IMR-90 (cell line): ENCODE measurements around the gene SGK1. TPM values are rescaled to one million over a fixed set of nuclear protein-coding genes. Genes with fewer than 3 reads are reported as not detected.

Experiments used
- ATAC-seq: fragments of 200-7000 bp; cut with Tn5 transposase; 2 replicates; pipeline ENCODE4 v1.9.1; 2020; ENCODE audit warnings: low read depth, mild to moderate bottlenecking, moderate library complexity
- BruUV-seq: library from RNA; stranded (reverse); fragments of 400-500 nt; replicated peaks from 2 replicates; lab custom pipeline; 2021; lab: Mats Ljungman, UMichigan
- CTCF ChIA-PET: fragments of 300-600 bp; formaldehyde crosslinking; extraction: SDS; loops from one replicate; lab custom pipeline; 2021; ENCODE audit warnings: antibody characterized with exemption; lab: Yijun Ruan, JAX
- POLR2A ChIA-PET: fragments of 300-600 bp; sonication (Branson Sonifier 250); formaldehyde crosslinking; loops from one replicate; lab custom pipeline; 2022; ENCODE audit warnings: antibody characterized with exemption; ENCODE audit not compliant: unreplicated experiment; lab: Charles Lee
- DNase-seq: peaks from one replicate; pipeline ENCODE4 v3.0.0; 2013
- H2AFZ ChIP-seq: replicated peaks from 2 replicates; pipeline ENCODE3; 2013; ENCODE audit warnings: low read length, mild to moderate bottlenecking; ENCODE audit not compliant: poor library complexity
- H2AK5ac ChIP-seq: 2 replicates; pipeline ENCODE4 v1.6.1; 2013; ENCODE audit warnings: low read depth, low read length, inconsistent platforms
- H2AK9ac ChIP-seq: replicated peaks from 2 replicates; pipeline ENCODE3; 2013; ENCODE audit warnings: mild to moderate bottlenecking, low read depth, low read length, moderate library complexity; ENCODE audit not compliant: poor library complexity
- H2BK120ac ChIP-seq: 2 replicates; pipeline ENCODE4 v1.6.1; 2013; ENCODE audit warnings: low read depth, low read length, inconsistent platforms
- H2BK15ac ChIP-seq: 3 replicates; pipeline ENCODE4 v1.6.1; 2013; ENCODE audit warnings: low read depth, low read length, inconsistent platforms
- H2BK20ac ChIP-seq: 2 replicates; pipeline ENCODE4 v1.6.1; 2013; ENCODE audit warnings: low read depth, mild to moderate bottlenecking, inconsistent platforms, low read length, moderate library complexity
- H2BK5ac ChIP-seq: 2 replicates; pipeline ENCODE4 v1.6.1; 2013; ENCODE audit warnings: mild to moderate bottlenecking, low read depth, low read length, inconsistent platforms; ENCODE audit not compliant: poor library complexity, severe bottlenecking
- H3K14ac ChIP-seq: replicated peaks from 2 replicates; pipeline ENCODE4 v1.6.1; 2013; ENCODE audit warnings: low read depth, low read length, inconsistent platforms
- H3K18ac ChIP-seq: 2 replicates; pipeline ENCODE4 v1.6.1; 2013; ENCODE audit warnings: low read depth, low read length, control low read depth
- H3K23ac ChIP-seq: 2 replicates; pipeline ENCODE4 v1.6.1; 2013; ENCODE audit warnings: low read depth, low read length, inconsistent platforms
- H3K27ac ChIP-seq: 2 replicates; pipeline ENCODE4 v1.5.1; 2013; ENCODE audit warnings: mild to moderate bottlenecking, control low read depth, low read length; ENCODE audit not compliant: insufficient read depth
- H3K27me3 ChIP-seq: 2 replicates; pipeline ENCODE4 v1.6.1; 2013; ENCODE audit warnings: low read length; ENCODE audit not compliant: control insufficient read depth, insufficient read depth
- H3K36me3 ChIP-seq: 2 replicates; pipeline ENCODE4 v1.6.1; 2013; ENCODE audit warnings: low read length, mixed read lengths; ENCODE audit not compliant: control insufficient read depth, insufficient read depth
- H3K4ac ChIP-seq: 2 replicates; pipeline ENCODE4 v1.6.1; 2013; ENCODE audit warnings: low read depth, low read length, inconsistent platforms
- H3K4me1 ChIP-seq: 2 replicates; pipeline ENCODE4 v1.6.1; 2013; ENCODE audit warnings: low read length, mixed read lengths; ENCODE audit not compliant: control insufficient read depth, insufficient read depth
- H3K4me2 ChIP-seq: 2 replicates; pipeline ENCODE4 v1.6.1; 2013; ENCODE audit warnings: low read depth, mild to moderate bottlenecking, control low read depth, low read length, moderate library complexity
- H3K4me3 ChIP-seq: 2 replicates; pipeline ENCODE4 v1.5.1; 2013; ENCODE audit warnings: low read depth, mild to moderate bottlenecking, control low read depth, low read length, moderate library complexity; ENCODE audit not compliant: insufficient read depth
- H3K56ac ChIP-seq: 2 replicates; pipeline ENCODE4 v1.6.1; 2013; ENCODE audit warnings: low read length, inconsistent platforms; ENCODE audit not compliant: insufficient read depth; ENCODE audit errors: extremely low read depth
- H3K79me1 ChIP-seq, 2 experiments: 2 replicates each; pipeline ENCODE4 v1.6.1; 2013; ENCODE audit warnings: low read length in 2 of 2, inconsistent platforms in 1 of 2, low read depth in 1 of 2
- H3K9ac ChIP-seq: 2 replicates; pipeline ENCODE4 v1.6.1; 2013; ENCODE audit warnings: low read depth, low read length, control low read depth
- H3K9me1 ChIP-seq: 2 replicates; pipeline ENCODE4 v1.6.1; 2013; ENCODE audit warnings: low read length, inconsistent platforms; ENCODE audit not compliant: insufficient read depth
- H3K9me3 ChIP-seq: 2 replicates; pipeline ENCODE4 v1.6.1; 2013; ENCODE audit warnings: low read length; ENCODE audit not compliant: control insufficient read depth, insufficient read depth
- H4K20me1 ChIP-seq: 2 replicates; pipeline ENCODE4 v1.6.1; 2013; ENCODE audit warnings: low read length, inconsistent platforms; ENCODE audit not compliant: insufficient read depth
- H4K5ac ChIP-seq: 2 replicates; pipeline ENCODE4 v1.6.1; 2013; ENCODE audit warnings: mild to moderate bottlenecking, low read depth, low read length, control low read depth
- H4K8ac ChIP-seq, 2 experiments: 2 replicates each; pipeline ENCODE4 v1.6.1; 2013; ENCODE audit warnings: low read depth in 2 of 2, low read length in 2 of 2, control low read depth in 1 of 2, inconsistent platforms in 1 of 2
- H4K91ac ChIP-seq: 2 replicates; pipeline ENCODE4 v1.6.1; 2013; ENCODE audit warnings: low read depth, low read length, inconsistent platforms; ENCODE audit not compliant: insufficient read depth
- BHLHE40 ChIP-seq: fragments of 150-350 bp; IDR thresholded peaks from 2 replicates; pipeline ENCODE4 v1.6.1; 2016; ENCODE audit warnings: mild to moderate bottlenecking, low read depth, low read length
- CEBPB ChIP-seq: IDR thresholded peaks from 2 replicates; pipeline ENCODE4 v1.6.1; 2012; ENCODE audit warnings: low read depth, low read length, improper control_type of control experiment
- MXI1 ChIP-seq: IDR thresholded peaks from 2 replicates; pipeline ENCODE4 v1.6.1; 2012; ENCODE audit warnings: low read depth, mild to moderate bottlenecking, low read length, moderate library complexity, borderline replicate concordance
- WGBS, 2 experiments: methylation state at CpG; one replicate each; pipeline versions ENCODE4 v1.1.5 to v1.1.7; 2013; ENCODE audit warnings: missing lambda C conversion rate in 2 of 2; ENCODE audit not compliant: insufficient read length in 1 of 2; ENCODE audit errors: extremely low coverage in 2 of 2; 5-methylcytosine and 5-hydroxymethylcytosine counted together
- dilution Hi-C: fragments of 300-500 bp; cut with HindIII; formaldehyde crosslinking; loops from one replicate; pipeline ENCODE4 v1.14.3; 2018; ENCODE audit warnings: low sequenced_read_pairs; ENCODE audit not compliant: unreplicated experiment
- in situ Hi-C: fragments of 300-500 bp; cut with MboI; formaldehyde crosslinking; loops from 3 replicates; pipeline ENCODE4 v1.14.3; 2019; ENCODE audit warnings: low sequenced_read_pairs, inconsistent platforms, mixed read lengths
- intact Hi-C: fragments of 100-400 bp; cut with micrococcal nuclease; formaldehyde crosslinking; loops from 2 replicates; pipeline ENCODE4 v1.10.0; 2022
- polyA plus RNA-seq, 3 experiments: library from polyadenylated mRNA; depleted of rRNA; stranded (reverse); fragments of >200 nt; gene quantifications; 2 replicates each; pipeline ENCODE4 v1.2.3, GENCODE V29; 2012; ENCODE audit warnings: low replicate concordance in 1 of 3
- total RNA-seq: library from RNA; depleted of rRNA; stranded (reverse); fragments of >200 nt; gene quantifications from 2 replicates; pipeline ENCODE4 v1.2.3, GENCODE V29; 2012
- TF ChIP-seq, protein P1 (sequence below): fragments of 150-350 bp; IDR thresholded peaks from 2 replicates; pipeline ENCODE4 v1.6.1; 2017; ENCODE audit warnings: mild to moderate bottlenecking, antibody characterized with exemption, low read length, low read depth

SGK1 gene
- total and polyA plus RNA-seq, 2 of the 4 experiments (the other 2 are of a cell fraction): 121 to 255 TPM

DNA sequence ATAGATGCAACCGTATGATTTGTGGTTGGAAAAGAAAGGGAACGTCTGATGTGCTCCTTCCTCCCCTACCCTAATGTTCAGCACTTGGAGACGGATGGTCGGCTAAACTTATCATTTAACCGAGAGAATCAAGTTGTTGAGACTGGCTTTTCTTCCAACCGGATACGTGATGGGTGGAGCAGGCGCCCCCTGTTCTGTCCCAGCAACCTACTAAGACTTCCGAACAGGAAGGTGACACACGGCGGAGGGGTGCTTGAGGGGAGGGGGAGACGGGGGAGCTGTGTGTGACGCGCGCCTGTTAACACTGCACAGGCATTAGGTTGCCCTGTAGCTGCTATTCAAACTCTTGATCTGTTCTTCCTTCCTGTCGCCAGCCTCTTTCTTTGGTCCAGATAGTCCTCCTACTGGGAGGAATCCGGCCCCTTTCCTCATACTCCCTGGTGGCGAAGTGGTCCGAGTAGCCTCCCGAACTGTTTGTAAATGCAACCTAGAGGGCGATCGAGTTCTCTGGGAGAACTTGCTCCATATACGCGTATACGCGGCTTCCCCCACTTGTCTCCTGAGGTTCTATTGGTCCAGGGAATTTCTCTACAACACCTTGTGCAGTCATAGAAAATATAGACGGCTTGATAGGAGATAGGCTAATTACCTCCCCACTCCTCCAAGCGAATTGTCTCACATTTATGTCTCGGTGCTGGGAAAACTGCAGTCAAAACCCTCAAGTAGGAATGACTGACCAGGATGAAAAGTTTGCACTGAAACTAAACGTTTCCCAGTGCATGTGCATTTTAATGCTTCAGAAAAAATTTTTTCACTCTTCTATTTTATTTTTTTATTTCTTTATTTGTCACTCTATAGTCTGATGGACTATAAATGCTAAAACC, 139.5 kb downstream of the SGK1 start (continued):
- TF ChIP-seq, protein P1, sequence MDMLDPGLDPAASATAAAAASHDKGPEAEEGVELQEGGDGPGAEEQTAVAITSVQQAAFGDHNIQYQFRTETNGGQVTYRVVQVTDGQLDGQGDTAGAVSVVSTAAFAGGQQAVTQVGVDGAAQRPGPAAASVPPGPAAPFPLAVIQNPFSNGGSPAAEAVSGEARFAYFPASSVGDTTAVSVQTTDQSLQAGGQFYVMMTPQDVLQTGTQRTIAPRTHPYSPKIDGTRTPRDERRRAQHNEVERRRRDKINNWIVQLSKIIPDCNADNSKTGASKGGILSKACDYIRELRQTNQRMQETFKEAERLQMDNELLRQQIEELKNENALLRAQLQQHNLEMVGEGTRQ: 0 out of 2 replicates have a peak, but pooled peaks have one; percentile 5

DNA sequence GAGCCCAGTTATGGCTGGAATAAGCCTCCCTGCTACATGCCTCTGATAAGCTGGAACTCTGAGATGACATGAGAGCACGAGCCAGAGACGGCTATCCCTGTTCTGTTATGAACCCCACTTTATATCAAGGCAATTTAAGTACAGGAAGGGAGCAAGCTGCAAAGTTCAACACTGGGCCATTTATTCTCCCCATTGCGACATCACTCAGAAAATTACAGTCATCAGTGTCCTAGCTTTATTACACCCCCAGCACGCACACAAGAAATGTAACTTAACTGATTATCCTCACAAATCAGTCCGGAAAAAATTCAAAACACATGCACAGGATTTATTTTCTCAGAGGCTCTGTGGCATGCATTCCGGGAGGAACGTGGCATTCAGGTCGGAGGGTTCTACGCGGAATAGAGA, 140.2 kb downstream of the SGK1 start:
- Histone ChIP-seq H3K79me1 (peaks cover 11 to 21% of the 10 kb centered on the region in 2 experiments), H3K9me1 (peaks cover 8% of the 10 kb centered on the region), H3K9me3 (no peaks in the 10 kb centered on the region), H3K4me2 (peak overlapping the region; percentile 77), H3K23ac (peak overlapping the region; percentile 95), H3K27me3 (no peaks in the 10 kb centered on the region), H3K9ac (peak overlapping the region; percentile 82), H2BK120ac (peak overlapping the region; percentile 94), H3K56ac (peak overlapping the region; percentile 86), H2AK9ac (peak overlapping the region; percentile 62), H2AFZ (peak overlapping the region; percentile 86), H2BK20ac (peak overlapping the region; percentile 89), H3K18ac (peak overlapping the region; percentile 95), H3K4me3 (peak overlapping the region; percentile 43), H2BK15ac (peak overlapping the region; percentile 75), H3K4me1 (peaks cover 9% of the 10 kb centered on the region), H4K8ac (peak overlapping the region; percentile 89 to 95), H3K27ac (peak overlapping the region; percentile 91), H2AK5ac (peak overlapping the region; percentile 81), H3K14ac (peak overlapping the region; percentile 97), H4K20me1 (peaks cover 19% of the 10 kb centered on the region), H4K5ac (peak overlapping the region; percentile 82), H3K4ac (peak overlapping the region; percentile 94), H2BK5ac (peak overlapping the region; percentile 92), H3K36me3 (peaks cover 10% of the 10 kb centered on the region), H4K91ac (peak overlapping the region; percentile 90)
- DNase-seq (peak; percentile 69), ATAC-seq (no peak; the same call in 1 of the 2 replicates)
- 52% methylated on average over 2 of the region's 10 CpGs; no CpG with 5 or more reads in 1 of the 2 experiments for WGBS, 2 experiments
- in situ Hi-C loops (loop anchor here (10.0 kb wide), 1 partner anchor 237 kb away; no protein-coding TSS in a partner anchor), dilution Hi-C loops (no loop called here), intact Hi-C loops (loop anchor here (1.0 to 5.0 kb wide), 4 partner anchors 111 to 464 kb away; no protein-coding TSS in a partner anchor)
- TF ChIP-seq MXI1: no peak
- TF ChIP-seq BHLHE40: no peak
- peak; percentile 98 for TF ChIP-seq CEBPB
- ChIA-PET CTCF (interaction anchor here (0.6 to 1.4 kb wide), 10 partner anchors 18 to 645 kb away, joined by 3 to 6 read pairs (median 4); no protein-coding TSS in a partner anchor), POLR2A (no interaction called here)
- BruUV-seq: no TSS peak
